ENCODE measurements around the gene TUBB. TPM values are rescaled to one million over a fixed set of nuclear protein-coding genes. Genes with fewer than 3 reads are reported as not detected.

TUBB gene
- total RNA-seq, 1 donor from 2014 or later = 1,986 TPM

- H3K4me3 Mint-ChIP-seq = no peak overlapping the region
- no peak for TF ChIP-seq CTCF (conservative IDR thresholded peaks at IDR 0.05)
- H3K36me3 Mint-ChIP-seq (ENCODE audit: low read depth) = peaks cover 29% of the 10 kb centered on the region
- no peaks in the 10 kb centered on the region for H3K27me3 Mint-ChIP-seq (ENCODE audit: low read depth)
- H3K4me1 Mint-ChIP-seq = no peaks in the 10 kb centered on the region
- H3K9me3 Mint-ChIP-seq = no peaks in the 10 kb centered on the region
- H3K27ac Mint-ChIP-seq (ENCODE audit: unreplicated experiment) = peak overlapping the region; percentile 71
- no peak for DNase-seq (ENCODE audit: low read depth, low spot score)
Observed at GRCh38 chr6:30700340-30700739, 19.8 kb upstream of the TUBB start.

- Mint-ChIP-seq H3K4me1 (no peaks in the 10 kb centered on the region), H3K36me3 (ENCODE audit: low read depth) (peaks cover 43% of the 10 kb centered on the region), H3K27ac (ENCODE audit: unreplicated experiment) (no peak overlapping the region), H3K27me3 (ENCODE audit: low read depth) (no peaks in the 10 kb centered on the region), H3K9me3 (no peaks in the 10 kb centered on the region), H3K4me3 (no peak overlapping the region)
- TF ChIP-seq CTCF (conservative IDR thresholded peaks at IDR 0.05) = no peak
- DNase-seq (ENCODE audit: low read depth, low spot score) = no peak
Observed at GRCh38 chr6:30703011-30703410, 17.1 kb upstream of the TUBB start.

- Mint-ChIP-seq H3K36me3 (ENCODE audit: low read depth) (peaks cover 44% of the 10 kb centered on the region), H3K4me3 (no peak overlapping the region), H3K27me3 (ENCODE audit: low read depth) (no peaks in the 10 kb centered on the region), H3K4me1 (no peaks in the 10 kb centered on the region), H3K9me3 (no peaks in the 10 kb centered on the region), H3K27ac (ENCODE audit: unreplicated experiment) (no peak overlapping the region)
- no peak for DNase-seq (ENCODE audit: low read depth, low spot score)
- no peak for TF ChIP-seq CTCF (conservative IDR thresholded peaks at IDR 0.05)
Observed at GRCh38 chr6:30703821-30704220, 16.3 kb upstream of the TUBB start.

- no peak for TF ChIP-seq CTCF (conservative IDR thresholded peaks at IDR 0.05)
- Mint-ChIP-seq H3K27ac (ENCODE audit: unreplicated experiment) (no peak overlapping the region), H3K27me3 (ENCODE audit: low read depth) (no peaks in the 10 kb centered on the region), H3K4me1 (no peaks in the 10 kb centered on the region), H3K36me3 (ENCODE audit: low read depth) (peaks cover 43% of the 10 kb centered on the region), H3K4me3 (no peak overlapping the region), H3K9me3 (no peaks in the 10 kb centered on the region)
- no peak for DNase-seq (ENCODE audit: low read depth, low spot score)
Observed at GRCh38 chr6:30705620-30706019, 14.5 kb upstream of the TUBB start.

GRCh38 chr6:30707281-30707850, 12.8 kb upstream of the TUBB start:
- no peak for TF ChIP-seq CTCF (conservative IDR thresholded peaks at IDR 0.05)
- peaks cover 52% of the 10 kb centered on the region for H3K36me3 Mint-ChIP-seq (ENCODE audit: low read depth)
- no peaks in the 10 kb centered on the region for H3K9me3 Mint-ChIP-seq
- H3K27ac Mint-ChIP-seq (ENCODE audit: unreplicated experiment) = no peak overlapping the region
- DNase-seq (ENCODE audit: low read depth, low spot score) = no peak
- H3K4me1 Mint-ChIP-seq = no peaks in the 10 kb centered on the region
- H3K27me3 Mint-ChIP-seq (ENCODE audit: low read depth) = no peaks in the 10 kb centered on the region
- H3K4me3 Mint-ChIP-seq = no peak overlapping the region

All from neural crest cell (in vitro differentiated cells).